OCI-LY3 (cell line): ENCODE data around the gene HAPLN2.

ENCODE experiments used
- H2AFZ ChIP-seq: fragments of 200-600, 300-600 bp; shearing (Covaris generic); 2 replicates; pipeline ENCODE4 v1.6.0; 2014; ENCODE audit warnings: antibody characterized with exemption, low read depth, low read length
- H3K27ac ChIP-seq: fragments of 200-600, 300-600 bp; sonication (generic); 2 replicates; pipeline ENCODE4 v1.5.1; 2014; ENCODE audit warnings: mild to moderate bottlenecking, low read length, moderate library complexity, mixed read lengths
- H3K27me3 ChIP-seq: fragments of 200-600, 300-600 bp; sonication (generic); 2 replicates; pipeline ENCODE4 v1.6.1; 2014; ENCODE audit warnings: low read depth, low read length, mixed read lengths
- H3K36me3 ChIP-seq: fragments of 200-600, 300-600 bp; sonication (generic); replicated peaks from 2 replicates; pipeline ENCODE3; 2014; ENCODE audit warnings: low read depth, low read length, mixed read lengths
- H3K4me1 ChIP-seq: fragments of 300-600, 200-600 bp; sonication (generic); 2 replicates; pipeline ENCODE4 v1.6.1; 2014; ENCODE audit warnings: low read length, mixed read lengths
- H3K4me2 ChIP-seq: fragments of 200-600, 300-600 bp; sonication (generic); 2 replicates; pipeline ENCODE4 v1.6.1; 2014; ENCODE audit warnings: low read length, mixed read lengths
- H3K4me3 ChIP-seq: fragments of 300-600, 200-600 bp; sonication (generic); 2 replicates; pipeline ENCODE4 v1.5.1; 2014; ENCODE audit warnings: antibody characterized with exemption, mild to moderate bottlenecking, low read length, moderate library complexity
- H3K79me2 ChIP-seq: fragments of 300-600, 200-600 bp; shearing (Covaris generic); 2 replicates; pipeline ENCODE4 v1.6.1; 2014; ENCODE audit warnings: mild to moderate bottlenecking, low read length, mixed read lengths
- H3K9ac ChIP-seq: fragments of 300-600, 200-600 bp; shearing (Covaris generic); 2 replicates; pipeline ENCODE4 v1.6.0; 2014; ENCODE audit warnings: mild to moderate bottlenecking, low read length, moderate library complexity
- H3K9me3 ChIP-seq: fragments of 200-600, 300-600 bp; shearing (Covaris generic); 2 replicates; pipeline ENCODE4 v1.6.1; 2014; ENCODE audit warnings: low read length, mixed read lengths; ENCODE audit not compliant: insufficient read depth
- H4K20me1 ChIP-seq: fragments of 200-600, 300-600 bp; sonication (generic); 2 replicates; pipeline ENCODE4 v1.6.1; 2016; ENCODE audit warnings: low read length, mixed read lengths; ENCODE audit not compliant: insufficient read depth
- EZH2phosphoT487 ChIP-seq: fragments of 200-600 bp; shearing (Covaris generic); IDR thresholded peaks from 2 replicates; pipeline ENCODE4 v1.6.1; 2018; ENCODE audit warnings: antibody characterized with exemption, mixed run types, low read depth
- TF ChIP-seq, protein P1 (sequence below): fragments of 200-600, 300-600 bp; sonication (generic); IDR thresholded peaks from 2 replicates; pipeline ENCODE4 v1.5.1; 2014; ENCODE audit warnings: antibody characterized with exemption, low read length, low read depth

HAPLN2 gene

DNA sequence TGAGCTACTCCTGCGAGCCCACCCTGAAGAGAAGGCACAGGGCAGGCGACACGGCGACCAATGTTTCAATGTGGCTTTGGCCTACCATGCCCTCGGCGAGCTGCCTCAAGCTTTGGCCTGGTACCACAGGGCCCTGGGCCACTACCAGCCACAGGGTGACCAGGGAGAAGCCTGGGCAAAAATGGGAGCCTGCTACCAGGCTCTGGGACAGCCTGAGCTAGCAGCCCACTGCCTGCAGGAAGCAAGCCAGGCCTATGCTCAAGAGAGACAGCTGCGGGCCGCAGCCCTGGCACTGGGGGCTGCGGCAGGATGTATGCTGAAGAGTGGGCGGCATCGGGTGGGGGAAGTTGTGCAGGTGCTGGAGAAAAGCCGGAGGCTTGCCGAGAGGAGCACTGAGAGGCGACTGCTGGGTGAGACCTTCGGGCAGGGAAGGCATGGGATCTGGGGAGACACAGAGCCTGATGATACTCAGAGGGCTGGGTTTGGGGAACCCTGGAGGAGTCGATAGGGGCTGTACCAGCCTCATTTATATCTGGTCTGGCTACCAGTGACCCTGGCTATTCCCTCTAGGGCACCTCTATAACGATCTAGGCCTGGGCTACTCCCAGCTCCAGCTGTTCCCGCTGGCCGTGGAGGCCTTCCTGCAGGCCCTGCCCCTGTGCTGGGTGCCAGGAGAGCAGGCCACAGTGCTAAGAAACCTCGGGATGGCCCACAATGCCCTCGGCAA is 37.4 kb upstream of the HAPLN2 start:
- H3K9ac ChIP-seq: no peak overlapping the region
- H3K4me2 ChIP-seq: no peak overlapping the region
- no peaks in the 10 kb centered on the region for H3K27me3 ChIP-seq
- peak overlapping the region; percentile 96 for H2AFZ ChIP-seq
- H3K36me3 ChIP-seq: no peaks in the 10 kb centered on the region
- no peak overlapping the region for H3K4me3 ChIP-seq
- H3K9me3 ChIP-seq: no peaks in the 10 kb centered on the region
- peaks cover 7% of the 10 kb centered on the region; the same call in 1 of the 2 replicates for H3K4me1 ChIP-seq
- no peaks in the 10 kb centered on the region for H4K20me1 ChIP-seq
- H3K27ac ChIP-seq: no peak overlapping the region
- no peaks in the 10 kb centered on the region for H3K79me2 ChIP-seq
- no peak for TF ChIP-seq EZH2phosphoT487

DNA sequence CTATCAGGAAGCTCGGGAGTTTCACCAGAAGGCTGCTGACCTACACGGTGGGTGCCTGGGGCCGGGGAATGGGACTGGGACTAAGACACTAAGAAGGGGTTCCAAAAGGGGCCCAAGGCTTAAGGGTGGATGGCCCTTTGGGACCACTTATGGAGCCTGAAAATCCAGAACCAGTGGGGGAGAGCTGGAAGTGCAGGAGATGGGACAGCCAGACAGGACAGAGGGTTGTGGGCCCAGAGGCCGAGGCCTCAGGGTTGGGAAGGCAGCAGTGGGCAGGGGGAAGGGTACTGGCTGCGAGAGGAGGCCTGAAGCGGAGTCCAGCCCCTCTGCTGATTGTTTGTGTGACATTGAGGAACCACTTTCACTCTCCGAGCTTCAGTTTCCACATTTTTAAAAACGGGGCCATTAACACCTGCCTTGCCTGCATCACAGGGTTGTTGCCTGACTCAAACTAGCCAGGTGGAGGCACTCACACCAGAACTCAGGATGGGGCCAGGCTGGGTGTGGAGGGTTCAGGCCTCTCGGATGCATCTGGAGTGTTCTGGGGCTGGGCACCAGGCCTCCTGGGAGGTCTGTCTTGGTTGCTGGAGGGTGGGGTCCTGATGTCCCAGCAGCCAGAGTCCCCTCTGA is 36.7 kb upstream of the HAPLN2 start:
- peaks cover 7% of the 10 kb centered on the region; the same call in 1 of the 2 replicates for H3K4me1 ChIP-seq
- TF ChIP-seq EZH2phosphoT487: no peak
- TF ChIP-seq, protein P1, sequence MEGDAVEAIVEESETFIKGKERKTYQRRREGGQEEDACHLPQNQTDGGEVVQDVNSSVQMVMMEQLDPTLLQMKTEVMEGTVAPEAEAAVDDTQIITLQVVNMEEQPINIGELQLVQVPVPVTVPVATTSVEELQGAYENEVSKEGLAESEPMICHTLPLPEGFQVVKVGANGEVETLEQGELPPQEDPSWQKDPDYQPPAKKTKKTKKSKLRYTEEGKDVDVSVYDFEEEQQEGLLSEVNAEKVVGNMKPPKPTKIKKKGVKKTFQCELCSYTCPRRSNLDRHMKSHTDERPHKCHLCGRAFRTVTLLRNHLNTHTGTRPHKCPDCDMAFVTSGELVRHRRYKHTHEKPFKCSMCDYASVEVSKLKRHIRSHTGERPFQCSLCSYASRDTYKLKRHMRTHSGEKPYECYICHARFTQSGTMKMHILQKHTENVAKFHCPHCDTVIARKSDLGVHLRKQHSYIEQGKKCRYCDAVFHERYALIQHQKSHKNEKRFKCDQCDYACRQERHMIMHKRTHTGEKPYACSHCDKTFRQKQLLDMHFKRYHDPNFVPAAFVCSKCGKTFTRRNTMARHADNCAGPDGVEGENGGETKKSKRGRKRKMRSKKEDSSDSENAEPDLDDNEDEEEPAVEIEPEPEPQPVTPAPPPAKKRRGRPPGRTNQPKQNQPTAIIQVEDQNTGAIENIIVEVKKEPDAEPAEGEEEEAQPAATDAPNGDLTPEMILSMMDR: no peak
- H2AFZ ChIP-seq: peak overlapping the region; percentile 96
- no peak overlapping the region for H3K27ac ChIP-seq
- H4K20me1 ChIP-seq: no peaks in the 10 kb centered on the region
- no peaks in the 10 kb centered on the region for H3K79me2 ChIP-seq
- no peaks in the 10 kb centered on the region for H3K36me3 ChIP-seq
- no peak overlapping the region for H3K4me3 ChIP-seq
- H3K9ac ChIP-seq: no peak overlapping the region
- no peaks in the 10 kb centered on the region for H3K9me3 ChIP-seq
- H3K4me2 ChIP-seq: no peak overlapping the region
- H3K27me3 ChIP-seq: no peaks in the 10 kb centered on the region

DNA sequence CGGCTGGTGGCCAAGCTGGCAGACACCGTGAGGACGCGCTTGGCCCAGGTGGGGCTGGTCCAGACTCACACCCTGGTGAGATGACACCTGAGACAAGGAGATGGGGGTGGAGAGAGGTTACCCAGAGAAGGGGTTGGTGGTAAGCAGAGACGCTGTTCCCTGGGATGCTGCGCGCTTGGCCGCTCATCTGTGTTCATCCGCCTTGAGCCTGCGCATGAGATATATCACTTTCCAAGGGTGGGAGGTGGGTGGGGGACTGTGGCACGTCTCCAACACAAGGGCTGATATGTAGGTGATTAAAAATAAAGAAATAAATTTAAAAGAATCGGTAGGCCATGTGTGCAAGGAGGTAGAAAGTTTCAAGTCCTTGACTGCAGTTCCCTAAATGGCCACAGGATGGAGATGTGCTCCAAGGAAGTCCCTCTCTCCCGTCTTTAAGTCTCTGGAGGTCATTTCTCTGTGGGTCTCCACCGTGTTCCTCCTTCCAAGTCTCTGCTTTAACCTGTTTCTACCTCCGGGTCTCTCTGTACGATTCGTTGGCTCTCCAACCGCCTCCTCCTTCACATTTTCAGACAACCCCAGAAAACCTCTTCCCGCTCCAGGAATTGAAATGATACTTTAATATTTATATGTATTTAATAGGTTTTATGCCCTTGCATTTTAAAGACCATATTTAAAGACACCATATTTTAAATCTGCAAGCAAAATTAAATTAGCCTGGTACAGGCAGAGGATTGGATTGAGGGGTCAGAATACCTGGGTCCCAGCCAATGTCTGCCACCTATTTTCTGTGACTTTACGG is 35.2 kb upstream of the HAPLN2 start:
- Histone ChIP-seq H3K4me1 (peaks cover 7% of the 10 kb centered on the region; the same call in 1 of the 2 replicates), H3K4me3 (0 out of 2 replicates have a peak overlapping the region, but pooled peaks have one; percentile 23), H3K4me2 (peak overlapping the region; percentile 49), H3K79me2 (no peaks in the 10 kb centered on the region), H3K9ac (0 out of 2 replicates have a peak overlapping the region, but pooled peaks have one; percentile 30), H2AFZ (peak overlapping the region; percentile 80), H3K27me3 (no peaks in the 10 kb centered on the region), H3K36me3 (no peaks in the 10 kb centered on the region), H3K27ac (no peak overlapping the region), H3K9me3 (no peaks in the 10 kb centered on the region), H4K20me1 (no peaks in the 10 kb centered on the region)
- TF ChIP-seq, protein P1: peak; percentile 91
- no peak for TF ChIP-seq EZH2phosphoT487

DNA sequence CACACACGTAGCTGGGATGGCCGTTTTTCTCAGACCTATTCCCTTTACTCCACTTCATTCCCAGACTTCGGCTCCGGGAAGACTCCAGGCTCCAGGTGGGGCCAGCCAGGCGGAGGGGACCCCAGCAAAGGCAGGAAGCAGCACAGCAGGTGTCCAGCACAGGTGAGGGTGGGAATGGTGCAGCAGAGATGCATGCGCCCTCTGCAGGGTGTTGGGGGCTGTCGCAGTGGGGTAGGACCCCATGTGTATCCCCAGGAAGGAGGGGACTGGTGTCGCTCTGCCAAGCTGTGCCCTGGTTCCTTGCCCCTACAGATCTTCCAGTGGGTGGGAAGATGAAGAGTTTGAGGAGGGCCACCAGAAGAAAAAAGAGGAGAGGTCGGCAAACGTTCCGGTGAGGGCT is 34.4 kb upstream of the HAPLN2 start:
- Histone ChIP-seq H3K27ac (no peak overlapping the region), H3K9ac (no peak overlapping the region), H4K20me1 (no peaks in the 10 kb centered on the region), H3K4me1 (peaks cover 7% of the 10 kb centered on the region; the same call in 1 of the 2 replicates), H2AFZ (no peak overlapping the region), H3K4me2 (peak overlapping the region; percentile 11; the same call in 1 of the 2 replicates), H3K79me2 (no peaks in the 10 kb centered on the region), H3K9me3 (no peaks in the 10 kb centered on the region), H3K4me3 (no peak overlapping the region), H3K36me3 (no peaks in the 10 kb centered on the region), H3K27me3 (no peaks in the 10 kb centered on the region)
- TF ChIP-seq, protein P1: peak; percentile 50
- TF ChIP-seq EZH2phosphoT487: no peak
